ENCODE measurements around the gene KRT82.
"Not testable (repeated sequence)": the region's sequence is repeated elsewhere in the genome, so short reads cannot be mapped to it uniquely, and the experiment has no call there.

Gene KRT82

DNA sequence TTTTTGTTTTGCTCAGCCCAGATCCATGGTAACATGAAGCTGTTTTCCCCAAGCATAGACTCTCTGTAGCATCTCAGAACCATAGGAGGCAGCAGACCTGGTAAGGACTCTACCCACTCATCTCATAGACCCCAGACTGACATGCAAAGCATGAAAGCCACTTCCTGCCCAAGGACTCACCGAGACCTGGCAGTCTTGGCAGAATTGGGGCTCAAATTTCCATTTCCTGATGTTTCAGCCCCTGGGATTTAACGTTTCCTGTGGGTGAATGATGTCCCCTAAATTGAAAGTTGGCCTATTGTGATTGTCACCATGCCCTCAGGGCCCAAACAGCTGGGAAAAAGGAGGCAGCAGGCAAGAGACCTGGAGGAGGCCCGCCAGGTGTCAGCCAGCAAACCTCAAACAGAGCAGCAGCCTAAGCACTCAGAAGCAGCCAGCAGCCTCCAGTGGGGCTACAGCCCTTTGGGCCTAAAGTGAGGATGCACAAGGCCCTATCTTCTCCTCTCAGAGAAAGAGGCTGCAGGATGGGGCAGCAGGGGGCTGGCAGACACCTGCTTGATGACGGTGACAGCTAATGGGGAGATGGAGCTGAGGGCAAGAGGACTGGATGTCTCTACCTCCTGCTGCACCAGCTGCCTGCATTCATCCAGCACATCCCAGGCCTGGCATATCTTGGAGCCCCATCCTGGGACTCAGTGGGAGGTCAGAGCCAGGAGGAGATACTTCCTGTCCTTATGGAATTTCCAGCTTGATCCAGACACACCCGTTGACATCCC lies 47.4 kb downstream of the KRT82 start:
- no peak for DNase-seq

DNA sequence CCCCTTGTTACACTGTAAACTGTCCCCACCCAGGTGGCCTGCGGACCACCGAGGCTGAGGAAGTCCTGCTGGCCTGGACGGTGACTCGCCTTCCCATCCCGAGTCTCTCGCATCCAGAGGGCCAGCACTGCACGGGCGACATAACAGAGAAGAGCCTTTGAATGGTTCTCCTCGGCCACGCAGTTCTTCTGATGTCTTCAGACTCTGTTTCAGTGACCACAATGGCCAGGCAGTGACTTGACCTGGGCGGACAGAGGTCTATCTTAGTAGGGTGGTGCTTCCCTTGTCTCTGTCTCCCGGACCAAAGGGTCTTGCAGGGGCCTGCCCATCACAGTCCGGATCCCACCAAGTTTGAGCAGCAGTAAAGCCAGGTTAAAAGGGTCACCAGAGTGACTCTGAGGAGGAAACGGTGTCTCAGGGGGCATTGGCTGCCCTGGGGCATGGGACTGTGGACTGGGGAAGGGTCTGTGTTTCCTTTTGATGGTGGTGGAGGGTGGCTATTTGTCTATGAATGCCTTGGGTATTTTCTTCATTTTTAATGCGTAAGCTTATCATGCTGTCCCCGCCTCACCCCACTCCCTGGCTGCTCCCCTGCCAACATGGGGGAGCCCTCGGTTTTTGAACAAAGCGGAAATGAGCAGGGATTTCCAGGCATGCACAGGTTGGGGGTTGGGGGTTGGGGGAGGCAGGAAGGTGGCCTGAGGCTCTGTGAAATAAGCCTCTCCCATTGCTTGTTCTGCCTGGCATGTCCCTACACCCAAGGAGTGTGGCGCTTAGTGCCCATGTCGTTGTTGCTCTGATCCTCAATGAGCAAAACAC lies 49.2 kb downstream of the KRT82 start:
- no peak for DNase-seq

DNA sequence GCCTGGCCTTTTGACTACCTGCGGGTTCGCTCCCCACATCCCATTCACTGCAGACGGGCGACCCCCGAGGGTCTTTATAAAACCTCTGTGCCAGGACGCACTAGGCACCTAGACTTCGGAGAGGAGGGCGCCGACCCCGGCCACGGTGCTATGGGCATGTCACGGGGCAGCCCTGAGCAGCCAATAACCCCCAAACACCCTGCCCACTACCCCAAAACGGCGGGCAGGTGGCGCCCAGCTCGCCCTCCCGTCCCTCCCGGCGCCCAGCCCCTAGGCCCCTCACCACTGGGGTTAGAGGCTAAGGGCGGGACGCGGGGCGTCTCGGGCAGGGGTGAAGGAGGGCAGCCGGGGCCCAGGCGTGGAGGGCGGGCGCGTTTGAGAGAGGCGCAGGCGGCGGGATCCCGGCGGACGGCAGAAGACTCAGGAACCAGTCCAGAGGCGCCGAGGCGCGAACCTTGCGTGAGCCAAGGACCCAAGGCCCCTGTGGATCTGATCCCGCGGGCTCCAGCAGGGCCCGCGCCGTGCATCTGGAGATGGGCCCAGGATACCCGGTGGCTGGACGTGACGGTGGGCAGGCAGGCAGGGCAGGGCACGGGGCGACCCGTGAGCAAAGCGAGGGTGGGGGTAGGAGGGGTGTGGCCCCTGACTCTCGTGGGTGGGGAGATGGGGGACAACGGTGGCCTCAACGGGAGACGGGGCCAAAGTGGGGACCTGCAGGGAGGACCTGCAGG lies 49.9 kb downstream of the KRT82 start:
- no peak for DNase-seq

DNA sequence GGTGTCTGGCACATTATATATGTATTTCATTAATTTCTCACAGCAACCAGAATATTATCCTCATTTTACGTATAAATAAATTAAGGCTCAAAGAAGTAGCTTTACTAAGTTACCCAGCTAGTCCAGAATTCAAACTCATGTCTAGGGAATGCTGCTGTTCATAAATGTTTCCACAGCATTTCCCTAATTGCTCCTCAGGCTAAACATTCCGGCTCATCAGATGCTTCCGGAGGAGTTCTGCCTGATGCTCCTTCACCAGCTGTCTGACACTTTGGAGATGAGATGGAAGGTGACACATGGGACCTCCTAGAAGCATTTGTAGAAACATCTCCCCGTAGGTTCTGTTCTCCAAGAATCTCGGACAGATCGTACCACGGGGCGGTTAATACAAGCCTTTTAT lies 51.0 kb downstream of the KRT82 start:
- no peak for DNase-seq

DNA sequence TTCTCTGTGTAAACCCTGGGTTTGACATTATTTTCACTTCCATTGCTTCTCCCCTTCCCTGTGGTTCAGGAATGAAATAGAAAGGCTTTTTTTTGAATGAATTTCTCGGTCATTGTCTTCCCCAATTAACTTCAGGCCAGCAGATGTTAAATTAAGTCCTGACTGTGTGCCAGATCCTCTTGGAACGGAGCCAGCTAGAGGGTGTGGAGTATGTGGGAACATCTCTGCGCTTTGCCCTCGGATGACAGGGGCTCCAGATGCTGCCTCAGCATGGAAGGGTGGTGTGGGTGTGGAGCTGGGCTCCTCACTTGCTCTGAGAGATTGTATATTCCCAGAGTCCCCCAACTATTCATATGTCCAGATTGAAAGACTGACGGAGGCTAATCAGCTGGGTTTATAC lies 51.9 kb downstream of the KRT82 start:
- DNase-seq = peak; percentile 49

DNA sequence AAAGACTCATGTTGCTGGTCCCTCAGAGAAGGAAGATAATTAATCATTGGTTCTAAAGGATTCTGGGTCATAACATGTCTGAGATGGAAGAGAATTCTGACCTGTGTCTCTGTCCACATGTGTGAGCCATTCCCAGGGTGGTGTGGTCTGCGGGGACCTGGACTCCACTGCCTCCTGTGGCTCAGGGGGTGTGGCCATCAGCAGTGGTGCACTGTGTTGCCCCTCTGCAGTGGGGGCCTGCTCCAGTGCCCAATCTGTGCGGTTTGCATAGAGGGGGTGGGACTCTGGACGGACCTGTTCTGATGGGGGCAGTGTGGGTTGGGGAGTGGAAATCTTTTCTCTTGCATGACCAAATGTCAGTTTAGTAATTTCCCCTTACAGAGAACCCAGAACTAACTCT lies 52.4 kb downstream of the KRT82 start:
- DNase-seq = no peak

DNA sequence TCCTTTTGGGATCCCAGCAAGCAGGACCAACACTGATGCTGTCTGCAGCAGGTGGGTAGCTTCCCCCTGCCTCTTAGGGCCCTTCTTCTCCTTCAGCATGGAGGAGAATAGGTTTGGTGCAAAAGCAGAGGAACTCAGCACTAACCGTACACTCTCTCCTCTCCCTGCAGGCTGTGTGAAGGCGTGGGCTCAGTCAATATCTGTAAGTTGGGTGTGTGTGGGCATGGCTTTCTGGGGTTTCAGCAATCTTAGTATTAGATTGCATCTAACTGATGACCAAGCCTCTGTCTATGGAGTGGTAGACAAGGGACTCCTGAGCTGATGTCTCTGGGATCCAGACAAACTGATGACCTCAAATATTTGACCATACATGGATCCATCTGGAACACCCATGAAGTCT lies 53.2 kb downstream of the KRT82 start:
- DNase-seq = no peak

DNA sequence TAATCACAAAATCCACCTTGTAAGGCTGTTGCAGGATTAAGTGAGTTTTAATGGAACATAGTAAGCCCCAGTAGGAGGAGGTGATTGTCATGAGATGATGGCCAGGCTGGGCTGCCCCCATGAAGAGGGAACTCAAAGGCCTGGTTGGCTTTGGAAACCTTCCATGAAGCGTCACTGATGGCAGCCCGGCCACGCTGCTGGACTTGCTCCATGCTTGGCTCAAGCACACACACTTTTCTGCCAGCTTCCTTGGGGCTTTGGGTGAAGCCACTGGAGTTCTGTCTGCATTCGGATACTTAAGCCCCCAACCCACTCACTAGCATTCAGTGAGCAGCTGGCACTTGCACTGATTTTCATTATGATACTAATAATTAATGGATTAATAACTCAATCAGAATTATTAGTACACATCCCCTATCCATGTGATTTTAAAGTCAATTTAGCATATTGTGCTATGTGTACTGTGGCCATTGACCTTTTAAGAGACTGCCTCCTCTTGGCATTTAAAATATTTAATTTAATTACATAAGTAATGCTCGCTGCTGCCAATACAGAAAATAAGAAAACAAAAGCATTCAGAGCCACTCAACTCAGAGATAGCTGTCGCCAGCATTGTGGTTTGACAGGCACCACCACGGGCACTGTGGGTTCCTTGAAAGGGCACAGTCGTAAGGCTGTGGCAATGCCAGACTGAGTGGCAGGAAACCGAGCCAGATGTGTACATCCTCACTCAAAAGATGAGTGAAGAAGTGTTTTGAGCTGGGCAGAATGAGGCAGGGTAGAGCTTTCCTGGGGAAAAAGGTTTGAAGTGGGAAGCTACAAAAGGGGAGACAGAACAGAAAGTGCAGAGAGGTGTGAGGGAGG lies 54.7 kb downstream of the KRT82 start:
- peak; percentile 78 for DNase-seq

DNA sequence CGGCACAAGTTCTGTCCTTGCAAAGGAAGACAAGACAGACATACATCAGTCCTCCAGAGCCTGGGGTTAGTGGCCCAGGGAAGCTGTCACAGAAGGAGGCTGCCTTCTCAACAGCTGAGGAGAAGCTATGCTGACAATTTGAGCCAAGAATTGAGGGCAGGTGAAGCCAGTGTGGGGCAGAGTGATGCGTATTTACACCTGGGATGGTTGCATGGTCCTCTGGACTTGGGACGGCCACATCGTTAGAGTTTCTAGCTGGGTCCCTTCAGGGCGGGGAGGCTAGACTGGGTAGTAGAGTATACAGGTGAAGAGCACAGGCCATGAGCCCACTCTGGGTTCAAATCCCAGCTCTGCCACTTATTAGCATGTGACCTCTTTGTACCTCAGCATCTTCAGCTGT lies 55.3 kb downstream of the KRT82 start:
- DNase-seq = no peak

DNA sequence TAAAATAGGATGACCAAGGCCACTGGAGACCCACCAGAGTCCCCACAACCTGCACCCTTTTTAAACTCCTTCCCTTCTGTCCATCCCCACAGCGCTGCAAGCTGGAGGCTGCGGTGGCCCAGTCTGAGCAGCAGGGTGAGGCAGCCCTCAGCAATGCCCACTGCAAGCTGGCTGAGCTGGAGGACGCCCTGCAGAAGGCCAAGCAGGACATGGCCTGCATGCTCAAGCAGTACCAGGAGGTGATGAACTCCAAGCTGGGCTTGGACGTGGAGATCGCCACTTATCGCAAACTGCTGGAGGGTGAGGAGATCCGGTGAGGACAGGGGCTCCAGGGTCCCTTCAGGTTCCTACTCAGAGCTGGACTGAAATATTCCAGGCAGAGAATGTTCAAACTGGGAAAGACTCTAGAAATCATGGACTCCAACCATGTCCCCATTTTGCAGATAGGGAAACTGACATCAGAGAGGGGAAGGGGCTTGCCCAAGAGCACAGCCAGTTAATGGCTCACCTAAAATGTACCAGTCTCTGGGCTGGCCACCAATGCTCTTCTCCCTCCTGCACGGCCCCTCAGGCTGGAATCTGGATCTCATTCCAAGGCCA lies 56.0 kb downstream of the KRT82 start:
- no peak for DNase-seq

DNA sequence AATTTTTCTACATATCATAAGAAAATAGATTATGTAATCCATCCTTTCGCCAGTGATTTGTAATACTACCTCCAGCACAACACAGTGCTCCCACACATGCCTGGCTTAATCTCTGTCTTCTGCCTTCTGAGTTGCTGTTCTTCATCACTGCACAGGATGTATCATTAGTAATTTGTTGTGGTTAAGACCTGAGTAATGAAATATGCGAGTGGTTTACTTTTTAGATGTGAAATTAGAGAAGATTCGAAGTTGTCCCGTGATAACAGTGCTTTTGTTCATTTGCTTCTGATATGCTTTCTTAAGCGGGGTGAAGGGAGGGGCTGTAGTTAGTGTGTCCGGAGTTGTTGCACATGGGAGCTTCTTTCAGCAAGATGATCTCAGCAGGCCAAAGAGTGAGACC lies 56.9 kb downstream of the KRT82 start:
- DNase-seq = no peak

DNA sequence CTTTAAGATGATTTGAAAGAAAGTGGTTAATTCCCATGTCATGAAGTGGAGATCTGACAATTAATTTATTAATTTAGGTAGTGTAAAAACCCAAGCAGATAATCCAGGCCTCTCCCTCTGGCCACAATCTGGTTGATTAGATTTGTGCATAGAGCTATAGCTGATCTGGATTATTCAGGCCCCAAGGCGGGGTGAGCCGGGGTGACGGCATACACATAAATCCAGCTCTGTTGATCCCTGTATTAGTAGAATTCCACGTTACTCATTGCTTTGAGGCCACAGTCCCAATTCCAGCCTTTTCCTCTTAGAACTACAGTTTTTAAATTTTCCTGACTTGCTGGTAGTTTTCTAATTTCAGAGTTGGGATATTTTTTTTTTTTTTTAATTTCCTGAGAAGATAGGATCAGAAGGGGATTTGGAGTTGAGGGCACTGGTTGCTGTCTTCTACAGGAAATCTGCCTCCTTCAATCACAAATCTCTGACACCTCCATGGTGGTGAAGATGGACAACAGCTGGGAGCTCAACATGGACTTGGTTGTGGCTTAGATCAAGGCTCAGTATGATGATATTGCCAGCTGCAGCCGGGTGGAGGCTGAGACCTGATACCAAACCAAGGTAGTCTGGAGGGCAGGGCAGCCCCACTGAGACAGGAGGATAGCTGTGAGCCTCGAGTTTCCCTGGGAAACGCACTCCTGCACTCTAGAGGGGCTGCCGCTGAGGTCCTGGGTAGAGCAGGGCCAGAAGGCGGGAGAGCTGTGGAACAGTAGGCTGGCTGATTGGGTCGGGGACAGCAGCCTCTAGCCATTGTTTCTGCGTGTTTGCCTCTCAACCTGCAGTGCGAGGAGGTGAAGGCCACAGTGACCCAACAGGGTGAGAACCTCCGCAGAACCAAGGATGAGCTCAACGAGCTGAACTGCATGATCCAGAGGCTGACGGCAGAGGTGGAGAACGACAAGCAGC lies 58.3 kb downstream of the KRT82 start:
- DNase-seq = no peak

DNA sequence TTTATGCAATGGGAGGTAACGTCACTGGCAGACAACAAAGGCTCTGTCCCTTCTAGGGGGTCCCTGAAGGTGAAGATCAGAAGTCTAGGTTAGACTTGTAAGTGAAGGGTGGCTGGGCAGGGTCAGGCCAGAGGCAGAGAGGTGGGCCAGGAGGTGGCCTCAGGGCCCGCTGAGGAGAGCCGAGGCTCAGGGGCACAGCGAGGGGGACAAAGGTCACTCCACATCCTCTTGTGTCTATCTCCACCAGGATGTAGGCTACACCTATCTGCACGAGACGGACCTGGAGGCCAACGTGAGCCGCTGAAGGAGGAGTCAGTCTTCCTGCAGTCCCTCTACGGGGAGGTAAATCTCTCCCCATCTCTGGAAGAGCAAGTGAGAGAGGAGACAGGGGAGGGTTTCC lies 59.1 kb downstream of the KRT82 start:
- DNase-seq = no peak

DNA sequence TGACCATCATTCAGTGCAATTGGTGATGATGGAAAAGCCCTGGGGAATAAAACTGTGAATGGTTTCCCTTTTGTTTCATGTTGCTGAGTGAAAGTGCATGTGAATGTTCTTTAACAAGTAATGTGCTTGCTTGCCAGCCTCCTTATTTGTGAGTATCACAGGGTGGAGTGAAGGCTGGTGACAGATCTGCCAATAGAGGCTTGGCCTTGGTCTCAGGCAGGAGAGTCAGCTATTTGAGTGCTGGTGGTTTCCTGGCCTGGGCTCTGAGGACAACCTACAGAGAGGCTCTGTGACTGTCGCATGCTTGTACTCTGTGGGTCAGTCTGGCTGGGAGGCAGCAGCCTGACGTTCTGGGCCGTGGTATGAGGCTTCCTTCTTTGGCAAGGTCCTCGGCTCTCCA lies 59.5 kb downstream of the KRT82 start:
- DNase-seq = peak; percentile 41

DNA sequence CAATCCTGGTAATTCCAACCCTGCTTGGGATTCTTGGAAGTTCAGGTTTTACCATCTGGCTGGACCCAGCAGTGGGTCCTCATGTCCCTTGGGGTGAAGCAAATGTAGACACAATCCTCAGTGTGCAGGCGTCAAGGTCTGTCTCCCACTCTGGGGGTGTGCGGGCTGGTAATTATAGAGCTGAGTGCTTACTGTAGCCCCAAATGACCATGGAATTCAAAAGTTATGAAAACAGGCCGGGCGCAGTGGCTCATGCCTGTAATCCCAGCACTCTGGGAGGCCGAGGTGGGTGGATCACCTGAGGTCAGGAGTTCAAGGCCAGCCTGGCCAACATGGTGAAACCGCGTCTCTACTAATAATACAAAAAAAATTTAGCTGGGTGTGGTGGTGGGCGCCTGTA lies 61.1 kb downstream of the KRT82 start:
- DNase-seq = not testable (repeated sequence)

DNA sequence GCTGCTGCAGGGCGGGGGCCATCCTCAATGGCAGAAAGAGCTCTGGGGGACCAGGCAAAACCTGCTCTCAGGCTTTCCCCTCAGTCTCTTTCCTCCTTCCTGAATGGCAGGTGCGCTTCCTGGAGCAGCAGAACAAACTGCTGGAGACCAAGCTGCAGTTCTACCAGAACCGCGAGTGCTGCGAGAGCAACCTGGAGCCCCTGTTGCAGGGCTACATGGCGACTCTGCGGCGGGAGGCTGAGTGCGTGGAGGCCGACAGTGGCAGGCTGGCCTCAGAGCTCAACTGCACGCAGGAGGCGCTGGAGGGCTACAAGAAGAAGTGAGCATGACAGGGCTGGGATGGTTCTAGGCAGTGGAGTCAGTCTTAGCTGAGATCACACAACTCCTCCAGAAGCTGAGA lies 62.0 kb downstream of the KRT82 start:
- peak; percentile 23 for DNase-seq

Measured in RPMI8226 (cell line).